Esophagus muscularis mucosa (tissue), 4 donors: ENCODE data around the gene APOLD1. TPM values are rescaled to one million over a fixed set of nuclear protein-coding genes. Genes with fewer than 3 reads are reported as not detected.

Experiments
- DNase-seq: peaks from one replicate; pipeline ENCODE4 v3.0.0-alpha.2; 2017; ENCODE audit errors: extremely low spot score
- H3K27ac ChIP-seq, 4 donors: fragments of 200-600 bp; sonication (generic); replicated peaks in 1 of 4; 1 replicate in 3 of 4; 2 replicates in 1 of 4; pipeline ENCODE4 v1.5.1; 2016 to 2019; ENCODE audit warnings: mild to moderate bottlenecking in 1 of 4
- H3K27me3 ChIP-seq, 4 donors: fragments of 200-600 bp; sonication (generic); one replicate each; pipeline versions ENCODE4 v1.5.1 to v1.6.0; 2016 to 2019
- H3K36me3 ChIP-seq, 4 donors: fragments of 200-600 bp; sonication (generic); one replicate each; pipeline ENCODE4 v1.5.1; 2016 to 2019
- H3K4me1 ChIP-seq, 4 donors: fragments of 200-600 bp; sonication (generic); one replicate each; pipeline ENCODE4 v1.5.1; 2016 to 2019
- H3K4me3 ChIP-seq, 4 donors: fragments of 200-600 bp; sonication (generic); 1 replicate in 2 of 4; 2 replicates in 2 of 4; pipeline ENCODE4 v1.5.1; 2016 to 2019; ENCODE audit warnings: mild to moderate bottlenecking in 4 of 4, moderate library complexity in 1 of 4
- H3K9me3 ChIP-seq, 4 donors: fragments of 200-600 bp; sonication (generic); 1 replicate in 3 of 4; 2 replicates in 1 of 4; pipeline ENCODE4 v1.5.1; 2016 to 2019
- EP300 ChIP-seq: sonication (generic); formaldehyde crosslinking; IDR thresholded peaks from one replicate; pipeline ENCODE4 v1.6.1; 2017; ENCODE audit warnings: antibody characterized with exemption
- POLR2A ChIP-seq: fragments of 450-650 bp; IDR thresholded peaks from one replicate; pipeline ENCODE4 v1.6.1; 2017; ENCODE audit warnings: antibody characterized with exemption, moderate library complexity, mild to moderate bottlenecking, low read depth
- POLR2AphosphoS5 ChIP-seq, 2 donors: sonication (generic); formaldehyde crosslinking; IDR thresholded peaks; one replicate each; pipeline ENCODE4 v1.6.1; 2017; ENCODE audit warnings: antibody characterized with exemption in 2 of 2
- WGBS: methylation state at CpG from one replicate; pipeline ENCODE4 v1.1.5; 2018; 5-methylcytosine and 5-hydroxymethylcytosine counted together
- intact Hi-C: fragments of 100-400 bp; cut with DNase I; formaldehyde crosslinking; loops from one replicate; pipeline ENCODE4 v1.15.1; 2023
- total RNA-seq, 4 donors: library from RNA; depleted of rRNA; stranded (reverse); fragments of >200 nt; gene quantifications; one replicate each; pipeline versions ENCODE4 v1.1.0 to v1.2.1, GENCODE V29; 2016
- TF ChIP-seq, protein P1 (sequence below), 3 experiments: fragments of 200-600 bp in 2 of 3; fragments of 450-650 bp in 1 of 3; sonication (generic) in 2 of 3; IDR thresholded peaks; one replicate each; pipeline ENCODE4 v1.5.1; 2017 to 2019; ENCODE audit warnings: antibody characterized with exemption in 3 of 3, mild to moderate bottlenecking in 2 of 3, moderate library complexity in 1 of 3

APOLD1 gene
- total RNA-seq, 4 donors from 2014 or later = 13.3 to 49.4 (median 37.1) TPM

DNA sequence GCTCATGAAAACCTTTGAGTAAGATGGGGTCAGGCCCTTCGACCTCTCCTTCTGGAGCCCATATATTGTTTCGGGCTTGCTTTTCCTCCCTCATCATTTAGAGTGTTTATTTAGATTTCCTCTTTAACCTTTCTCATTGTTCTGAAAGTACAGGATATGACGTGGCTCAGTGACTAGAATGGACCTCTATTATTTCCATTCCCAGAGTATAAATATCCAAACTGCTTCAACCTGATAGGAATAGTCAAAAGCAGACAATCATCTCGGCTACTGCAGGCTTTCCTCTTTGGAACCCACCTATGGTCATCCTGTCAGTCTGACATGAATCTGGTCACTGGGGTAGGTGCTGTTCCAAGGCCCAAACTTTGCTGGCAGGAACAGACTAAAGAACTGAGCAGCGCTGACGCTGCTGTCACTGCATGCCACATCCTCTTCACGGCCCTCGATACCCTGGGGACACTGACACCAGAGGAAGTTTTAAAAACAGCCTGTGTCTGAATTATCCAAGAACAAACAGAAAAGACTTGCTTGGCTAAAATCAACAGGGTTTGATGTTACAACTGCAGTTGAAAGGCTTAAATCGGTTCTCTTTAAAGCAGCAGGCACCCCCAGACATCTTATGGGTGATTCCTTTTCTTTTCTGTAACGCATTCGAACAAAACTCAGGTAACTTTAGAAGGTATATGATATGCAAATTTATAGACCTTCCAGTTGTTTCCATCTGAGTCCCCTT is 22.7 kb downstream of the APOLD1 start:
- no peaks in the 10 kb centered on the region for H3K27me3 ChIP-seq
- H3K9me3 ChIP-seq = no peaks in the 10 kb centered on the region
- no peak for DNase-seq
- no peaks in the 10 kb centered on the region for H3K36me3 ChIP-seq
- H3K4me1 ChIP-seq = peaks cover 11 to 43% (median 26%) of the 10 kb centered on the region in 4 donors
- H3K4me3 ChIP-seq = peak overlapping the region in 1 of 4 donors; percentile 1
- intact Hi-C loops = no loop called here
- peak overlapping the region; percentile 63 to 74 (median 70) for H3K27ac ChIP-seq
- TF ChIP-seq POLR2A (no peak), EP300 (no peak), POLR2AphosphoS5 (IDR thresholded peaks at IDR 0.05) (peak; percentile 51 to 73)
- TF ChIP-seq, protein P1, sequence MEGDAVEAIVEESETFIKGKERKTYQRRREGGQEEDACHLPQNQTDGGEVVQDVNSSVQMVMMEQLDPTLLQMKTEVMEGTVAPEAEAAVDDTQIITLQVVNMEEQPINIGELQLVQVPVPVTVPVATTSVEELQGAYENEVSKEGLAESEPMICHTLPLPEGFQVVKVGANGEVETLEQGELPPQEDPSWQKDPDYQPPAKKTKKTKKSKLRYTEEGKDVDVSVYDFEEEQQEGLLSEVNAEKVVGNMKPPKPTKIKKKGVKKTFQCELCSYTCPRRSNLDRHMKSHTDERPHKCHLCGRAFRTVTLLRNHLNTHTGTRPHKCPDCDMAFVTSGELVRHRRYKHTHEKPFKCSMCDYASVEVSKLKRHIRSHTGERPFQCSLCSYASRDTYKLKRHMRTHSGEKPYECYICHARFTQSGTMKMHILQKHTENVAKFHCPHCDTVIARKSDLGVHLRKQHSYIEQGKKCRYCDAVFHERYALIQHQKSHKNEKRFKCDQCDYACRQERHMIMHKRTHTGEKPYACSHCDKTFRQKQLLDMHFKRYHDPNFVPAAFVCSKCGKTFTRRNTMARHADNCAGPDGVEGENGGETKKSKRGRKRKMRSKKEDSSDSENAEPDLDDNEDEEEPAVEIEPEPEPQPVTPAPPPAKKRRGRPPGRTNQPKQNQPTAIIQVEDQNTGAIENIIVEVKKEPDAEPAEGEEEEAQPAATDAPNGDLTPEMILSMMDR (IDR thresholded peaks at IDR 0.05) = no peak
- WGBS = 55% methylated on average over 11 of the region's 11 CpGs

DNA sequence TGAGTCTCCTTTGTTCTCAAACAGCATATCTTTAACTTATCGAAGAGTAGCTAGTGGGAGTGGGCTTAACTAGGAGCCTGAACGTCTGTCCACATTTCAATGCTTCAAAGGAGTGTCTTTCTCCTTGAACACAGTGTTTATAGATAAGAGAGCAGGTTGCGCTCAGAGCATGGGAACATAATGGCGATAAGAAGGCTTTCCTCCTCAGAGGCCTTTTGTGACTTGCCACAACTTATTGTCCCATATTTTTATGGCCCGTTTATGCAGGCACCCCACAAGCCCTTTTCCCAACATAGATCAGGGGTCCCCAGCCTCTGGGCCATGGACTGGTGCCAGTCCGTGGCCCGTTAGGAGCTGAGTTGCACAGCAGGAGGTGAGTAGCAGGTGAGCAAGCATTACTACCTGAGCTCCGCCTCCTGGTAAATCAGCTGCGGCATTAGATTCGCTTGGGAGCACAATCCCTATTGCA is 25.1 kb downstream of the APOLD1 start:
- 84% methylated on average over 10 of the region's 10 CpGs for WGBS
- no peak overlapping the region for H3K4me3 ChIP-seq
- intact Hi-C loops = no loop called here
- peaks cover 0 to 7% (median 0%) of the 10 kb centered on the region in 4 donors for H3K36me3 ChIP-seq
- H3K27me3 ChIP-seq = no peaks in the 10 kb centered on the region
- no peak for TF ChIP-seq POLR2A
- TF ChIP-seq, protein P1 (IDR thresholded peaks at IDR 0.05) = no peak
- TF ChIP-seq POLR2AphosphoS5 (IDR thresholded peaks at IDR 0.05) = no peak
- no peak for TF ChIP-seq EP300
- DNase-seq = no peak
- H3K4me1 ChIP-seq = peaks cover 28 to 48% (median 40%) of the 10 kb centered on the region in 4 donors
- H3K9me3 ChIP-seq = no peaks in the 10 kb centered on the region
- no peak overlapping the region for H3K27ac ChIP-seq

DNA sequence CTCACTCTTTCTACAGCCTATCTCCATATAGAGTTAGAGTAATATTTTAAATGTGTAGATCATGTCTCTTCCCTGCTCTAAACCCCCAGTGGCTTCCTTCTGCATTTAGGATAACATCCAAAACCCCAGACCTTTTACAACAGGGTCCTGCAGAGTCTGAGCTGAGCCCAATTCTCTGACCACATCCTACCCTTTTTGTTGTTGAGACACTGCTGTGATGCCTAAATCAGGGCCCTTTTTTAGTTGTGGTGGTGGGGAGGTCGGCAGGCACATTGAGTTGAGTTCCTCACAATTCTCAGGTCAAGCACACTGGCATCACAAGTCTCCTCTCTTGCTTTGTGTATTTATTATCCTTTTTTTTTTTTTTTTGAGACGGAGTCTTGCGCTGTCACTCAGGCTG is 25.9 kb downstream of the APOLD1 start:
- TF ChIP-seq EP300 (no peak), POLR2A (no peak)
- H3K27me3 ChIP-seq = no peaks in the 10 kb centered on the region
- no peak overlapping the region for H3K27ac ChIP-seq
- H3K4me1 ChIP-seq = peaks cover 34 to 56% (median 48%) of the 10 kb centered on the region in 4 donors
- H3K9me3 ChIP-seq = no peaks in the 10 kb centered on the region
- H3K36me3 ChIP-seq = peaks cover 0 to 7% (median 3%) of the 10 kb centered on the region in 4 donors
- no peak for DNase-seq
- intact Hi-C loops = no loop called here
- H3K4me3 ChIP-seq = no peak overlapping the region
- WGBS = 94% methylated on average over 3 of the region's 3 CpGs

DNA sequence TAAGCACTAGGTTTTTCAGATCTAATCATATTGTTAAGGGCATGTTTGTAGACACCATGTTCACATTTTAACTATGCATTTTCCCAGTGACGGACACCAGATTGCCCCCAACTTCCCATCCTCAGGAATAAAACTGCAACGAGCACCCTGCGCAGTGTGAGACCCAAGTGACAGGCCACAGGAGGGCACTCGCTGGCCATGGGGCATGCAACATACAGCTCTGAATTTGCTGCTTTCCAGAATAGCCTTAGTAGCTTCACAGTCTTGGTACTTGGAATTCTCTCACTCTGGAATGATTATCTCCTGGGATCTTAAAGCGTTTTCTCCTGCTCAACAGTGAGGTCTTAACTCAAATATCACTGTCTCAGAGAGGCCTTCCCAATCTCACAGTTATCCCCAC is 26.7 kb downstream of the APOLD1 start:
- Histone ChIP-seq H3K4me1 (peaks cover 39 to 61% (median 51%) of the 10 kb centered on the region in 4 donors), H3K27me3 (no peaks in the 10 kb centered on the region), H3K27ac (no peak overlapping the region), H3K4me3 (no peak overlapping the region), H3K9me3 (no peaks in the 10 kb centered on the region), H3K36me3 (peaks cover 0 to 13% (median 4%) of the 10 kb centered on the region in 4 donors)
- 97% methylated on average over 5 of the region's 5 CpGs for WGBS
- no peak for TF ChIP-seq EP300
- TF ChIP-seq POLR2AphosphoS5 (IDR thresholded peaks at IDR 0.05) = no peak
- TF ChIP-seq, protein P1 (IDR thresholded peaks at IDR 0.05) = no peak
- no peak for TF ChIP-seq POLR2A
- intact Hi-C loops = no loop called here
- DNase-seq = no peak

DNA sequence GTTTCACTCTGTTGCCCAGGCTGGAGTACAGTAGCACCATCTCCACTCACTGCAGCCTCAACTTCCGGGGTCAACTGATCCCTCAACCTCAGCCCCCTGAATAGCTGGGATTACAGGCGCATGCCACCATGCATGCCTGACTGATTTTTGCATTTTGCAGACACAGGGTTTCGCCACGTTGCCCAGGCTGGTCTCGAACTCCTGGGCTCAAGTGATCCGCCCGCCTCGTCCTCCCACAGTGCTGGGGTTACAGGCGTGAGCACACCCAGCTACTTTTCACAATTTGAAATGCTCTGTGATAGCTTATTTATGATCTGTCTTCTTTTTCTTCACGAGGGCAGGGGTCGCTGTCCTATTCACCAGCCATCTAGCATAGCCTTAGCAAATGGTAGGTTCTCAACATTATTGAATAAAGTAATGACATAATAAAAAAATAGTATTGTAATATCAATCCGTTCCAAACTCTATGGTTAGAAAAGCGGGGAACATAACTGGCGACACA is 27.2 kb downstream of the APOLD1 start:
- TF ChIP-seq POLR2A (no peak), EP300 (no peak), POLR2AphosphoS5 (IDR thresholded peaks at IDR 0.05) (no peak)
- TF ChIP-seq, protein P1 (IDR thresholded peaks at IDR 0.05) = no peak
- Histone ChIP-seq H3K36me3 (peaks cover 0 to 18% (median 5%) of the 10 kb centered on the region in 4 donors), H3K4me3 (peak overlapping the region; percentile 71 to 97 (median 78)), H3K27ac (peak overlapping the region; percentile 24 to 84 (median 76)), H3K27me3 (no peaks in the 10 kb centered on the region), H3K4me1 (peaks cover 35 to 60% (median 46%) of the 10 kb centered on the region in 4 donors), H3K9me3 (no peaks in the 10 kb centered on the region)
- DNase-seq = no peak
- intact Hi-C loops = no loop called here
- 76% methylated on average over 14 of the region's 14 CpGs for WGBS
